OCI-LY1 (cell line): ENCODE measurements around the gene DDX27.

Source experiments
- CTCF ChIP-seq: fragments of 200-600 bp; sonication (generic), shearing (Covaris generic); IDR thresholded peaks from 2 replicates; pipeline ENCODE4 v1.5.1; 2017; ENCODE audit warnings: mild to moderate bottlenecking, antibody characterized with exemption, low read length, moderate library complexity, mixed read lengths
- EZH2 ChIP-seq: fragments of 200-600 bp; sonication (generic), shearing (Covaris generic); IDR thresholded peaks from 2 replicates; pipeline ENCODE4 v1.8.0; 2017; ENCODE audit warnings: borderline replicate concordance, mixed run types, mild to moderate bottlenecking, antibody characterized with exemption, low read length, moderate library complexity, mixed read lengths

- no peak for TF ChIP-seq CTCF
- no peak for TF ChIP-seq EZH2
Measured at GRCh38 chr20:49284818-49285217, 65.6 kb downstream of the DDX27 start.
